Fibroblast of upper back skin (primary cell): ENCODE results near the gene RCAN3.
A peak's percentile ranks its signal among the peaks of the same experiment; 100 is the strongest.

Experiments
- DNase-seq: peaks from one replicate; pipeline ENCODE4 v3.0.0-alpha.2; 2013

RCAN3 gene

DNA sequence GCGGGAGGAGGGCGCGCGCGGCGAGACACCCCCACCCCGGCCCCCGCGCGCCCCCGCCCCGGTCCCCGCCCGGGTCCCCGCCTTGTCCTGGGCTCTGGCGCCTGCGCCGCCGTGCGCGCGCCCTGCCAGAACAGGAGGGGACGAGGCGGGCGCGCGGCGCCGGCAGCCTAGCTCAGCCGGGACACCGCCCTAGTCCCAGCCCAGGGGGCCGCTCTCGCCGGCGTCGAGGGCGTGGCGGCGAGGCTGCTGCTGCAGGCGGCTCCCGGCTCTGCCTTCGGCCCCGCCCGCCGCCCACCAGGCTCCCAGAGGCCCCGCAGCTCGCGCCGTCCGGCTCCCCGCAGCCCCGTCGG, at the start of gene RCAN3:
Gene RCAN3, plus strand, starts transcription at position 128 of the 350 bp plus-strand sequence. CDS start 11,537 bp downstream, outside the sequence.
- DNase-seq: peak; percentile 78

DNA sequence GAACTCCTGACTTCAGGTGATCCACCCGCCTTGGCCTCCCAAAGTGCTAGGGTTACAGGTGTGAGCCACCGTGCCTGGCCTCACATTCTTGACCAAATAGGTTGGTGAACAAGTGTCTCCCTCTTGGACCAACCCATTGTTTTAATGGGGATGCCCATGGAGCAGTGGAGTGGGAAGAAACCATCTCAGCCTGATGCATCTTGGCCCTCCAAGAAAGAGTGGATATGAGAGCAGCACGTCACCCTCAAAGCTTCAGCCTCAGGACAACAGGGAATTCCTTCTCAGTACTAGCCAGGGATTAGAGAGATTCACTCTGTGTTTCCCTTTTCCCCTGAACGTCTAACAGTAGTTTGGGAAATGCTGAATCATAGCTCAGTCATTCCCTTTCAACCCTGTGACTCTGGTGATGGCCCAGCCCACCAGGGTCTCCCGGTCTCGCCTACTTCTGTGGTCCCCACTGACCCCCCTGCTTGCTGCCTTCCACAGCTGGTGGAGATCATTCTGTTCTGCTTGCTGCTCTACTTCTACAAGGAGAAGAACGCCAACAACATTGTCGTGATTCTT, 49.6 kb upstream of the RCAN3 start:
- DNase-seq: peak; percentile 23

DNA sequence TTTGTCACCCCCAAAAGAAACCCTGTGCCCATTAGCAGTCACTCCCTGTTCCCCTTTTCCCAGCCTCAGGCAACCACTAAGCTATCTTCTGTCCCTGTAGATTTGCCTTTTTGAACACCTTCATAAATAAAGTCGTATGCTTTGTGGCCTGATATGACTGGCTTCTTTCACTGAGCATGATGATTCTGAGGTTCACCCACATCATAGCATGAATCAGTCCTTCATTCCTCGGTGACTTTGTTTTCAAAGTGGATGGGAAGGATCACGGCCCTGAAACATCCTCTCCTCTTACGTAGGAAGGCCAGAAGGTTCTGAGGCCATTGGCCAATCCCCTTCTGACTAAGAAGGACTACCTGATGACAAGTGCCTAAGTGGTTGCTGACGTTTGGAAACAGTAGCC, 48.0 kb upstream of the RCAN3 start:
- DNase-seq: no peak

DNA sequence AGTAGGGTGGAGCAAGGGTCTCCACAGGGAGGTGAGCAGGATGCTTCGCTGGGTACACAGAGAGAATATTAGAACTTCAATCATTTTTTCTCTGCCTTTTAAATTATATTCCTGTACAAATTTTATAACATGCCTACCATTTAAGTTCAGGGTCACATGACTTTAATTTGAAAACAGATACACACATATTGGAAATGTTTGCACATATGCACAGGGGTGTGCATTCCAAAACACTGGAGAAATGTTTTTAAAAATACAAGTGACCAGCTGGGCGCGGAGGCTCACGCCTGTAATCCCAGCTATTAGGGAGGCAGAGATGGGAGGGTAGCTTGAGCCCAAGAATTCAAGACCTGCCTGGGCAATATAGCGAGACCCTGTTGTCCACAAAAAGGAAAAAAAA, 47.4 kb upstream of the RCAN3 start:
- no peak for DNase-seq

DNA sequence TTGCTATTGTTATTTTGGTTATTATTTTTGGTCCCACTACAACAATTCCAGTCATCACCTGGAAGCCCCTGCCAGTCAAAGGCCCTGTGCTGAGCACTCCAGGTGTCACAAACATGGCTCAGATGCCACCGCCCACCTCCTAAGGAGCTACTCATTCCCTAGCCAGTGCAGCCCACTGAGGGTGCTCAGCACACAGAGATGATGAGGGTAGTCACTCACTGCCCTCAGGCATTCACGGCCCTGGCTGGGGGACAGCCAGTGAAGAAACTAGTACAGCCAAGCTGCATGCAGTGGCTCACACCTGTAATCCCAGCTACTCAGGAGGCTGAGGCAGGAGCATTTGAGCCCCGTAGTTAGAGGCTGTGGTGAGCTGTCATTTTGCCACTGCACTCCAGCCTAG, 44.8 kb upstream of the RCAN3 start:
- no peak for DNase-seq

DNA sequence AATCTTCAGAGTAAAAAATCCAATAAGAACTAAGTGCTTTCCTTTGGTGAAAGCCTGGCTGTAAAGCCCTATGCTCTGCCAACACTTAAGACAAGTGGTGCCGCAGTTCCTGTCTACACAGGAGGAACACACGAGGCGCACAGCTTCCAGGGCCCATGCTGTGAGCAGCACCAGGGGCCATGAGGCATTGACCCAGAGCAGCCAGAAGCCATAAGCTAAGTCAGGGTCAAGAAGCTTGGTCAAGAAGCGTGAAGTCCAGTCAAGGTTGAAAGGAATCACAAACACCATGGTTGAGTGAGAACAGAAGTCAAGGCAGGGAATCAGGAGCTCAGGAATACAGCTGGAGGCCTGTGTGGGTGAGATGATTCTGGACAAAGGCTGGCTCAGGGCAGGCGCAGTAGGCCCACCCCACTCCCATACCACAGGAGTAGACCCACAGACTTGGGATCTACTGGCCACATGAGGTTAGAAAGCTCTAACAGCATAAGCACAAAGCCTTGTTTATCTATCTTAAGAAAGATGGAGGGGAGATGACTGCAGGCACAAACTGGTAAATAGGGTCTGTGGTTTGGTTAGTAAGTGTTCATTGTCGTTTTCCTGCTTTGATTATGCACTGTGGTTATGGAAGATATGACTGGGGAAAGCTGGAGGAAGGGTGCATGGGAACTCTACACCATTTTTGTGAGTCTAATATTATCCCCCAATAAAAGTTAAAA, 42.9 kb upstream of the RCAN3 start:
- no peak for DNase-seq

DNA sequence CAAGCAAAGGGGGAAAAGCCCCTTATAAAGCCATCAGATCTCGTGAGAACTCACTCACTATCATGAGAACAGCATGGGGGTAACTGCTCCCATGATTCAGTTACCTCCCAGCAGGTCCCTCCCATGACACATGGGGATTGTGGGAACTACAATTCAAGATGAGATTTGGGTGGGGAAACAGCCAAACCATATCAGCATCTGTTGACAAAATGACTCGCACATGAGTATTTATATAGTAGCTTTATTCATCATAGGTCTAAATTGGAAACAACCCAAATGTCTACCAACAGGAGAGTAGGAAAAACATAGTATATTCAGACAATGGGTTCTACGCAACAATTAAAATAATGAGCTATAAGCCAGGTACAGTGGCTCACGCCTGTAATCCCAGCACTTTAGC, 40.5 kb upstream of the RCAN3 start:
- DNase-seq: peak; percentile 56

DNA sequence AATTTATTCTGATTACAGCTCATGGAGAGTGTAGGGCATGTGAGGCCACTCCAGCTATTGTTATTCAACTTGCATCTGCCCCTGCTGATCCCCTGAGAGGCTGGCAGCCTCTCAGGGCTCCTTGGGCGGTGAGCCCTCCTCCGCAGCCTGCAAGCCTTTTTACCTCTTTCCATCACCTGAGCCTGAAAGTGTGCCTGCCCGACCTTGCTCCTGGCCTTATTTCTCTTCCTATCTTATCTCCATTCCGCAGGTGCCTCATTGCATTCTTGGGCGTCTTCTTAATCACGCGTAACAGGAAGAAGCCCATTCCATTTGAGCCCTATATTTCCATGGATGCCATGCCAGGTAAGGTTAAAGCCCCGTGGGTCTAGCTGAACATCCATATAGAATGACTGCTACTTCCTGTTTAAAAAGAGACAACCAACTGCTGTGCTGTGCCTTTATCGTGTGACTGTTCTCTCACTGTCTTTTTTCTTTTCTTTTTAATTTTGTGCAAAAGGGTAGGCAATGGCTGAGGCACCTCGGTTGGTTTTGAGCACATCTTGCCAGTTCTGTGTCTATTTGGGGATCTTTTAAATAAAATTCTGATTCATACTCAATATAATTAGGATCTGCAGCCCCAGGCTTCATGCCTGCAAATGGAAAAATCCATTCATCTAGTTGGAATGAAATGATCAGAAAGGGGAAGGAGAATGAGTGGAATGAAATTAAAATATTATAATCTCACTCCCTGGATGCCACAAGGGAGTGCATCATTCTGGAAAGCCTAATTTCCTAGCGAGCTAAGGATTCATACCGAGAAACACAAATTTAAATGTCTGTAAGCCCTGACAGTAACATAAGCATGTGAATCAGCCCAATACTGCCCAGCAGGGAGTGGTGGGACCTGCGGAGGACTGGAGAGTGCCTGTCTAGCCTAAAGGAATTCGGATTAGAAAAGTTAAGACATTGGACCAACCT, 38.6 kb upstream of the RCAN3 start:
- DNase-seq: peak; percentile 61

DNA sequence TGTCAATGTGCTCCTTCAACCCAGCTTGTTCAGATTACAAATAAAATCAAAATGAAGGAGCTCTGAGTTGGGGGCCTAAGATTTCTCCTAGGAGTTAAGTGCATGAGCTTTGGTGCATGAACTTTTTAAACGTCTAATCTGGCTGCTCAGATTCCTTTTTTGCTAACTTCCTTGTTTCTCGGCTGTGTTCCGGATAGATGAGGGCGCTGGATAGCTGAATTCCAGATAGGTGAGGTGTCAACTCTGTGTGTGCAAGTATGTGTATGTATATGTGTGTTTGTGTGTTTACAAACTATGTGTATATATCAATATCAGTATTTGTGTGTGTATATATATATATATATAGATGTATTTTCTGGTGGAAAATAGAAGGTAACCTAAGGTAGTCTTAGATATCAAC, 37.5 kb upstream of the RCAN3 start:
- no peak for DNase-seq

DNA sequence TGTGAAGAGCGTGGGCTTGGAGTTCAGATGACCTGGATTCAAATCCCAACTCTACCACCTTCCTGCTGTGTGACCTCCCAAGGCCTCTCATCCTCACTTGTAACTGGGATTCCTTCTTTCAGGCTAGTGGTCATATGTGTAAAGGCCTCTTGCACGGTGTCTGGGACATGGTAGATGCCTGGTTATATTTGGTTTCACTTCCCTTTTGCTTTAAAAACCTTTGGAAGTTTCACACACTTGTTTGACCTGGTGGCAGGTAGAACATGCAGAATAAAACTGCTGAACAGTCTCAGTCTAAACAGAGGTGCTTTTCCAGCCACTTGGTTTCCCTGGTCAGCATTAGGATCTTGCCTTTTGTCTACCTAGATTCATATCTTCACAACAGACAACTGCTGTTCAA, 37.0 kb upstream of the RCAN3 start:
- DNase-seq: no peak

DNA sequence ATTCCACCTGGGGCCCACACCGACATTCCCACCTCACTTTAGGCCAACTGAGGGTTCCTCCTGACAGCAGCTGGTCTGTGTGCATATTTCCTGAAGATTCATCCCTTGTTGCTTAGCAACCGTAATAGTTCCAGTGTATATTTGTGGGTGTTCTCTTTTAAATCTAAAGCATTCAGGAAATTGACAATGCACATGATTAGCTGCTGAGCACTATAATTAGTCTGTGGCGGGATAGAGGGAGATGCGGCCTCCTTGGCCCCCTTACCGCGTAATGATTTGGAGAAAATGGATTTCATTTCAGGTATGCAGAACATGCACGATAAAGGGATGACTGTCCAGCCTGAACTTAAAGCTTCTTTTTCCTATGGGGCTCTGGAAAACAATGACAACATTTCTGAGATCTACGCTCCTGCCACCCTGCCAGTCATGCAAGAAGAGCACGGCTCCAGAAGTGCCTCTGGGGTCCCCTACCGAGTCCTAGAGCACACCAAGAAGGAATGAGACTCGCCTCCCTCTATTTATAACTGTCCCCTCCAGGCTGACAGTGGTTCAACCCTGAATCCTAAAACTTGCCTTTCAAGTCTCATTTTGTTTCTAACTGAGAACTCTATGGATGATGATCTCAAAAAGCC, 33.8 kb upstream of the RCAN3 start:
- DNase-seq: peak; percentile 14

DNA sequence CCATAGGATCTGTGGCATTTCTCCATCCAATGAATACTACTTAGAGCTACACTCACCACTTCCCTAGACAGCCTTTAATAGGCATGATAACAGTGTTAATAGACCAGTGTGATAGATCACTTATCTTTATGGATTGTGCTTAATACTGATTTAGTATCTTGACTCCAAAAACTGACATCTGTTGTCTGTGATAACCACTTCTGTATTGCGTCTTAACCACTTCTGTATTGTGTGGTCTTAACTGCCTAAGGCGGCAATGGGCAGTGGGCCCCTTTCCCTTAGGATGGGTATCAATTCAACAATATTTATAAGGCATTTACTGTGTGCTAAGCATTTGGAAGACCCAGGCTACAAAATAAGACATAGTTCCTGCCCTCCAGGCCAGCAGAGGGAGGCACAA, 32.0 kb upstream of the RCAN3 start:
- no peak for DNase-seq

DNA sequence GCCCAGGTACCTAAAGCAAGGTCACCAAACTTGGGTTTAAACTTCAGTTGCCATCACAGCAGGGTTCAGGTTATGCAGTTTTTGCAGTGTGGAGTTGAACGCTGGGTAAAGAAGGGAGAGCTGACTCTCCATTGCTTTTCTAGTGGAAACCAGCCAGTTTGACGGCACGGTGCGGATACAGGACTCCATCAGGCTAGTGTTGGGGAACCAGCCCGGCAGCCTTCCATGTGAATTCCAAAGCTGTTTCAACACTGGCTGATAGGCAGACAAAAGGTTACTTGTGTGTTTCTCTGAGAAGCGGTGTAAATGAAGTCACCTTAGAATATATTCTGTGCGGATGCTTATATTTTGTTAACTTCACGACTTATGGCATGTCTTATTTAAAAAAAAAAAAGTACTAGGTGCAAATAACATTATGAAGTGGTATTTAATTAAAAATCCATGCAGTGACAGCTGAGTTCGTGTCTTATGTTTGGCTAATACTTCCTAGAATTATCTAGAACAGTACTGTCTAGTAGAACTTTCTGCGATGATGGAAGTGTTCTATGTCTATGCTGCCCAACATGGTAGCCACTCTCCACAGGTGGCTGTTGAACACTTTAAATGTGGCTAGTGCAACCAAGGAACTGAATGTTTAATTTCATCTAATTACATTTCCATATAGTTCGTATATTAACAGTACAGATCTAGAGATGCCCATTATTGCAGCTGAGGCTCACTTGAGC, 29.9 kb upstream of the RCAN3 start:
- DNase-seq: no peak

DNA sequence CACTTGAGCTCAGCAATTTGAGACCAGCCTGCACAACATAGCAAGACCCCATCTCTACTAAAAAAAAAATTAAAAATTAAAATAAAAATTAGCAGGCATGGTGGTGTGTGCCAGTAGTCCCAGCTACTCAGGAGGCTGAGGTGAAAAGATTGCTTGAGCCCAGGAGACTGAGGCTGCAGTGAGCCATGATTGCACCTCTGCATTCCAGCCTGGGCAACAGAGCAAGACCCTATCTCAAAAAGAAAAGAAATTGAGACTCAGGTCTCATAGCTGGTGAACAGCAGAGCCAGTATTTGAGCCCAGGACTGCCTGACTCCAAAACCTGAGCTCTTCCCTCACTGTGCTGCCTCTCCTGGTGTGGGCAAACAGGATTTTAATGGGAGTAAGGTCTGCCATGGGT, 28.4 kb upstream of the RCAN3 start:
- DNase-seq: no peak

DNA sequence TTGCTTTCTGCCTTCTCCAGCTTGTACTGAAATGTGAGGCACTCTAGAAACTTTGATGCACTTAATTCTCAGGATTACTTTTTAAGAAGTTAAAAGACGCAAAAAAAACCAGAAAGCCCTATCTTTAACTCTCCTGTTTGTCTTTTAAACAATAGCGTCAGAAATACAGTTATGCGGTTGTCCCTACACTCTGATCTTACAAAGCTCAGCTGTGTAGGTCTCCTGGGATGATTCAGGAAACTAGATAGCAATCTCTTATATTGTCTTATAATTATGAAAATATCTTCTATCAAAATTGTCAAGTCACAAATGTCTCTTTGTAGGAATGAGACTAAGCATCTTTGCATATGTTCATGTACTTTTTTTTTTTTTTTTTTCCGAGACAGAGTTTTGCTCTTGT, 26.9 kb upstream of the RCAN3 start:
- no peak for DNase-seq

DNA sequence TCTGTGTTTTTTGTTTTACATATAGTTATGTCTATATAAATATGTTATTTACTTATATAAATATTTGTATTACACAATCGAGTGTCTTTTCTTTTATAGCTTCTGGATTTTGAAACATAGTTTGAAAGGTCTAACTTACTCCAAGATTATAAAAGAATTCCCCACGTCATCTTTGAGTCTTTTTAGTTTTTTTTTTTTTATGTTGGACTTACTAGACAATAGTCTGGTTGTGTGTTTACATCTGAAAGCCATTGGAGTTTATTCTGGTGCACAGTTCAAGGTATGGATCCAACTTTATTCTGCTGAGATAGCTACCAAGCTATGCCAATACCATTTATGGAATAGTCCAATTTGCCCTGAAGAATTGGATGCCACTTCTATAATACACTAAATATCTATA, 26.1 kb upstream of the RCAN3 start:
- no peak for DNase-seq

DNA sequence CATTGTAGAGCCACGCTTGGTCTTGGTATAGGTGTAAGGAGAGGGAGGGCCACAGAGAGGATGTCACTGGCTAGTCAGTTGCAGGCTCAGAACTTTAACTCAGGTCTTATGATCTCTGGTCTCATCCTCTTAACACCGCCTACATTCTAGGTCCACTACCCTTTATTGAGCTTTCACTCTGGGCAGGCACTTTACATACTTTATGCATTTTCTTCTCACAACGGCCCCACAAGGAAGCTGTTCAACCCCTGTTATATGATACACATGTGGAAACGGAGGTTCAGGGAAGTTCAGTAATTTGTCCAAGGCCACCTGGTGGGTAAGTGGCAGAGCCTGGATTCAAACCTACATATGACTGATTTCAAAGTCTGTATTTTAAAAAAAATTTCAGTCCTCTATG, 25.3 kb upstream of the RCAN3 start:
- no peak for DNase-seq

DNA sequence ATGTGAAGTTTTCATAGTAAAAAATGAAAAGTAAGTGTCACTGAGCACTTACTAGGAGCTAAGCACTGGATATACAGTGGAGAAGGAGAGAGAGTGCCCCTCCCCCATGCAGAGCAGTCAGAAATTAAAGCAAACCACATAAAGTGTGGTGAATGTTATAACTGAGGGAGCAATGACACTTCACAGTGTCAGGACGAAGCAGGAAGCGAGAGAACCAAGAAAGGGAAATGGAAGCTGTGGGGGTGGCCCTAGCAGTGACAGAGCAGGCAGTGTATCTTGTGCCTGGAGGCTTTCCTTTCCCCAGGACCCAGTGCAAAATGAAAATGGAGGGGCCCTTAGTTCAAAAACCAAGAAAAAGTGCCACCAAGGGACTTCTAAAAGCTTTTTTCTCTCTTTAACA, 21.5 kb upstream of the RCAN3 start:
- DNase-seq: no peak

DNA sequence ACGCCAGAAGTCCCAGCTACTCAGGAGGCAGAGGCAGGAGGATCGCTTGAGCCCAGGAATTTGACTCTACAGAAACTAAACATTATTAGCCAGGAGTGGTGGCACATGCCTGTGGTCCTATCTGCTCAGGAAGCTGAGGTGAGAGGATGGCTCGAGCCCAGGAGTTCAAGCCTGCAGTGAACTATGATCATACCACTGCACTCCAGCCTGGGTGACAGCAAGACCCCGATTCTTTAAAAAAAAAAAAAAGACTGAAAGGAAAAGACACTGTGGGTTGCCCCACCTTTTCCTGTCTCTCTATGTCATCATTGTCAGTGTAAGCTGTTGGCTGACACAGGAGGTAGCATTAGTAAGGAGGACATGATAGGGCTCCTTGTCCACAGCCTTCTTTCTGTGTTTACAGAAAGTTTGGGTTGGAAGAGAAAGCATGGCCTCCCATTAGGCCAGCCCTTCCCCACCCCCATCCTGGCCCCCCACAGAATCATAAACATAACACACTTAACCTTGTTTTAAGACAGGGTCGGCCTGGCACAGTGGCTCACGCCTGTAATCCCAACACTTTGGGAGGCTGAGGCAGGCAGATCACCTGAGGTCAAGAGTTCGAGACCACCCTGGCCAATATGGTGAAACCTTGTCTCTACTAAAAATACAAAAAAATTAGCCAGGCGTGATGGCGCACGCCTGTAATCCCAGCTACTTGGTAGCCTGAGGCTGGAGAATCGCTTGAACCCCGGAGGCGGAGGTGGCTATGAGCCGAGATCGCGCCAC, 20.6 kb upstream of the RCAN3 start:
- no peak for DNase-seq

DNA sequence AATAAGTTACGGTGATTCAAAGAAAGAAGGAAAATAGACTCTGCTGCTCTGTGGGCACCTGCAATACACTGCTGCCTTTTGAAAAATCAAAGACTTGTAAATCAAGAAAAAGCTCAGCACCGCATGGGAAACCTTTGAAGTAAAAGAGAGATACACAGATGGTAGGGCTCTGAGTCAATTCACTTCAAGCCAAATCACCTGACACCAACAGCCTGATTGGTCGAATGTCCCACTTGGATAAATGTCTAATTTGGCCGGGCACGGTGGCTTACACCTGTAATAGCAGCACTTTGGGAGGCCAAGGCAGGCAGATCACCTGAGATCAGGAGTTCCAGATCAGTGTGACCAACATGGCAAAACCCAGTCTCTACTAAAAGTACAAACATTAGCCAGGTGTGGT, 19.2 kb upstream of the RCAN3 start:
- no peak for DNase-seq

DNA sequence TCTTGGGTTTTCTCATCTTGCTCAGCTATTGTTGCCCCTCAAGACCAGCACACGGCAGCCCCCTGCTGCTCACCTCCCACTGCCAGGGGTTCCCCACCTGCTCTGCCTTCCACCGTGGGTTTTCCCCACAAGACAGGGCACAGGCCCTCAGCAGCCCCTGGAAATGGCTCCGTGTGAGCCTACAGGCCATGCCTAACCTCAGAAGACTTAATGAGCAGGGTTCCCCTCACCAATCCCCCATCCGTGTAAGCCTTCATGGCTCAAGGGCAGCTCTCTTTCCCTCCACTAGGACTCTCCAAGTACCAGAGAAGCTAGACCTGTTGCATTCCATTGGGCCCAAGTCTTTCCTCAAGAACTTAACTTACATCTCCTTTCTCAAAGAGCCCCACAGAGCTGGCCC, 18.4 kb upstream of the RCAN3 start:
- no peak for DNase-seq
